Thyroid gland (tissue), 4 donors: ENCODE data around the gene USP27X. TPM values are rescaled to one million over a fixed set of nuclear protein-coding genes. Genes with fewer than 3 reads are reported as not detected.

Experiments
- DNase-seq, 2 donors: peaks; one replicate each; pipeline ENCODE4 v3.0.0-alpha.2; 2019
- H3K27ac ChIP-seq, 3 donors: fragments of 200-600 bp; sonication (generic); 1 replicate in 2 of 3; 2 replicates in 1 of 3; pipeline ENCODE4 v1.5.1; 2016 to 2019; ENCODE audit warnings: mild to moderate bottlenecking in 1 of 3, moderate library complexity in 1 of 3
- H3K27me3 ChIP-seq: fragments of 200-600 bp; sonication (generic); one replicate; pipeline ENCODE4 v1.5.1; 2019
- H3K36me3 ChIP-seq, 2 donors: fragments of 200-600 bp; sonication (generic); one replicate each; pipeline ENCODE4 v1.5.1; 2016 to 2019
- H3K4me1 ChIP-seq, 2 donors: fragments of 200-600 bp; sonication (generic); one replicate each; pipeline ENCODE4 v1.5.1; 2017 to 2019
- H3K4me3 ChIP-seq, 3 donors: fragments of 200-600 bp; sonication (generic); replicated peaks in 1 of 3; 1 replicate in 2 of 3; 2 replicates in 1 of 3; pipeline ENCODE4 v1.5.1; 2016; ENCODE audit warnings: mild to moderate bottlenecking in 1 of 3
- H3K9me3 ChIP-seq: fragments of 200-600 bp; sonication (generic); one replicate; pipeline ENCODE4 v1.5.1; 2017
- CTCF ChIP-seq, 6 experiments: fragments of 200-600 bp in 3 of 6; fragments of 450-650 bp in 3 of 6; sonication (generic) in 3 of 6; IDR thresholded peaks; one replicate each; pipeline ENCODE4 v1.5.1; 2016 to 2019; ENCODE audit warnings: antibody characterized with exemption in 6 of 6, mild to moderate bottlenecking in 2 of 6, inconsistent platforms in 1 of 6, moderate library complexity in 1 of 6
- POLR2A ChIP-seq, 2 donors: fragments of 450-650 bp; IDR thresholded peaks; one replicate each; pipeline ENCODE4 v1.6.1; 2017; ENCODE audit warnings: antibody characterized with exemption in 2 of 2, mild to moderate bottlenecking in 2 of 2, moderate library complexity in 1 of 2
- WGBS, 2 donors: methylation state at CpG; one replicate each; pipeline ENCODE4 v1.1.5; 2017; 5-methylcytosine and 5-hydroxymethylcytosine counted together
- intact Hi-C: fragments of 100-400 bp; cut with DNase I; formaldehyde crosslinking; loops from one replicate; pipeline ENCODE4 v1.15.1; 2023
- total RNA-seq, 4 donors: library from RNA; depleted of rRNA; stranded (reverse); fragments of >200 nt; gene quantifications; one replicate each; pipeline ENCODE4 v1.2.3, GENCODE V29; 2016

USP27X gene
- total RNA-seq, 4 donors from 2014 or later: 2.3 to 4.6 (median 2.8) TPM

- intact Hi-C loops: no loop called here
- Histone ChIP-seq H3K27me3 (no peaks in the 10 kb centered on the region), H3K27ac (peak overlapping the region; percentile 72 to 78 (median 77)), H3K4me1 (peaks cover 0 to 5% of the 10 kb centered on the region in 2 donors), H3K9me3 (no peaks in the 10 kb centered on the region), H3K4me3 (peak overlapping the region in 1 of 3 donors; percentile 46), H3K36me3 (no peaks in the 10 kb centered on the region)
- TF ChIP-seq POLR2A (IDR thresholded peaks at IDR 0.05) (no peak), CTCF (IDR thresholded peaks at IDR 0.05) (no peak)
- DNase-seq: no peak
- 16 to 24% methylated on average over 6 to 10 of the region's 55 CpGs for WGBS, 2 donors
Measured at GRCh38 chrX:49879656-49880277, 483 bp downstream of the USP27X start.

DNA sequence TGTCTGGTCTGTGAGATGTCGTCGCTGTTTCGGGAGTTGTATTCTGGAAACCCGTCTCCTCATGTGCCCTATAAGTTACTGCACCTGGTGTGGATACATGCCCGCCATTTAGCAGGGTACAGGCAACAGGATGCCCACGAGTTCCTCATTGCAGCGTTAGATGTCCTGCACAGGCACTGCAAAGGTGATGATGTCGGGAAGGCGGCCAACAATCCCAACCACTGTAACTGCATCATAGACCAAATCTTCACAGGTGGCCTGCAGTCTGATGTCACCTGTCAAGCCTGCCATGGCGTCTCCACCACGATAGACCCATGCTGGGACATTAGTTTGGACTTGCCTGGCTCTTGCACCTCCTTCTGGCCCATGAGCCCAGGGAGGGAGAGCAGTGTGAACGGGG is 1.4 kb downstream of the USP27X start:
- TF ChIP-seq POLR2A (IDR thresholded peaks at IDR 0.05) (no peak), CTCF (IDR thresholded peaks at IDR 0.05) (no peak)
- intact Hi-C loops: no loop called here
- no peak for DNase-seq
- H3K4me1 ChIP-seq: peaks cover 0 to 5% of the 10 kb centered on the region in 2 donors
- WGBS, 2 donors: 92 to 94% methylated on average over 2 to 6 of the region's 12 CpGs
- H3K4me3 ChIP-seq: no peak overlapping the region
- no peak overlapping the region for H3K27ac ChIP-seq
- no peaks in the 10 kb centered on the region for H3K27me3 ChIP-seq
- H3K36me3 ChIP-seq: no peaks in the 10 kb centered on the region
- H3K9me3 ChIP-seq: no peaks in the 10 kb centered on the region

GRCh38 chrX:49884290-49884862 is 5.1 kb downstream of the USP27X start:
- intact Hi-C loops: no loop called here
- H3K27me3 ChIP-seq: no peaks in the 10 kb centered on the region
- no peak overlapping the region for H3K27ac ChIP-seq
- H3K36me3 ChIP-seq: no peaks in the 10 kb centered on the region
- WGBS, 2 donors: 45% methylated on average over 4 to 6 of the region's 7 CpGs
- TF ChIP-seq POLR2A (IDR thresholded peaks at IDR 0.05) (no peak), CTCF (IDR thresholded peaks at IDR 0.05) (peak; percentile 20 to 62 (median 39))
- no peak overlapping the region for H3K4me3 ChIP-seq
- H3K4me1 ChIP-seq: no peaks in the 10 kb centered on the region
- DNase-seq: peak; percentile 54 to 63
- H3K9me3 ChIP-seq: no peaks in the 10 kb centered on the region

DNA sequence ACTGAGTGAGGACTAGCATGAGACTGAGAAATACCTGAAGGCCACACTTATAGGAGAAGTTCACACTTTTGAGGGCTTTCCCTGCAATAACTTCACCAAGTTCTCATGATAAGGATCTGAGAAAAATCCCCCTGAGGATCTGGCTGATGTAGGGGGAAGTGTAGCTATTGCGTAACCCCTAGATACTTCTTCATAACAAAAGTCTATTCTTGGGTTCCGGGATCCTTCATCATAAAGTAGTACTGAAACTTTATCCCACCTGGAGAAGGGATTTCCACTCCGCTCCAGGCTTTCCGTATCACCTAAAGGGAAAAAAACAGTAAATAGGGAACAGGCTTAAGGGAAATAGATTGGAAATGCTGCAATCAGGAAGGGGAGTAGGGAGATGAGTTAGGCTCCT is 13.3 kb downstream of the USP27X start:
- 77 to 84% methylated on average over 4 of the region's 4 CpGs for WGBS, 2 donors
- Histone ChIP-seq H3K9me3 (no peaks in the 10 kb centered on the region), H3K27me3 (no peaks in the 10 kb centered on the region), H3K27ac (no peak overlapping the region), H3K4me1 (no peaks in the 10 kb centered on the region), H3K4me3 (no peak overlapping the region), H3K36me3 (no peaks in the 10 kb centered on the region)
- TF ChIP-seq CTCF (IDR thresholded peaks at IDR 0.05): no peak
- intact Hi-C loops: no loop called here
- no peak for DNase-seq

- no peak overlapping the region for H3K27ac ChIP-seq
- H3K4me1 ChIP-seq: no peaks in the 10 kb centered on the region
- H3K27me3 ChIP-seq: no peaks in the 10 kb centered on the region
- no peak for TF ChIP-seq CTCF (IDR thresholded peaks at IDR 0.05)
- no peak for TF ChIP-seq POLR2A (IDR thresholded peaks at IDR 0.05)
- intact Hi-C loops: no loop called here
- no peak for DNase-seq
- H3K36me3 ChIP-seq: no peaks in the 10 kb centered on the region
- WGBS, 2 donors: 87 to 97% methylated on average over 4 of the region's 4 CpGs
- no peak overlapping the region for H3K4me3 ChIP-seq
- H3K9me3 ChIP-seq: no peaks in the 10 kb centered on the region
Measured at GRCh38 chrX:49896951-49897350, 17.7 kb downstream of the USP27X start.
